NCI-H524 (cell line): ENCODE measurements around the gene CALML3.
"Not testable (repeated sequence)": the region's sequence is repeated elsewhere in the genome, so short reads cannot be mapped to it uniquely, and the experiment has no call there.

Experiments
- DNase-seq, 2 experiments: peaks; one replicate each; lab custom pipeline; 2025; lab: John Stamatoyannopoulos, UW

CALML3 gene

GRCh38 chr10:5524641-5525560, at the start of gene CALML3:
CALML3 (plus strand) TSS chr10:5524961; CDS start chr10:5525086, 125 bp downstream.
- no peak for DNase-seq

- DNase-seq = not testable (repeated sequence)
Measured at GRCh38 chr10:5475088-5475487, 49.7 kb upstream of the CALML3 start.

- DNase-seq = not testable (repeated sequence)
Measured at GRCh38 chr10:5475974-5476807, 48.6 kb upstream of the CALML3 start.

GRCh38 chr10:5476918-5477525, 47.7 kb upstream of the CALML3 start:
- no peak for DNase-seq

- DNase-seq = no peak
Measured at GRCh38 chr10:5477948-5478693, 46.6 kb upstream of the CALML3 start.

DNA sequence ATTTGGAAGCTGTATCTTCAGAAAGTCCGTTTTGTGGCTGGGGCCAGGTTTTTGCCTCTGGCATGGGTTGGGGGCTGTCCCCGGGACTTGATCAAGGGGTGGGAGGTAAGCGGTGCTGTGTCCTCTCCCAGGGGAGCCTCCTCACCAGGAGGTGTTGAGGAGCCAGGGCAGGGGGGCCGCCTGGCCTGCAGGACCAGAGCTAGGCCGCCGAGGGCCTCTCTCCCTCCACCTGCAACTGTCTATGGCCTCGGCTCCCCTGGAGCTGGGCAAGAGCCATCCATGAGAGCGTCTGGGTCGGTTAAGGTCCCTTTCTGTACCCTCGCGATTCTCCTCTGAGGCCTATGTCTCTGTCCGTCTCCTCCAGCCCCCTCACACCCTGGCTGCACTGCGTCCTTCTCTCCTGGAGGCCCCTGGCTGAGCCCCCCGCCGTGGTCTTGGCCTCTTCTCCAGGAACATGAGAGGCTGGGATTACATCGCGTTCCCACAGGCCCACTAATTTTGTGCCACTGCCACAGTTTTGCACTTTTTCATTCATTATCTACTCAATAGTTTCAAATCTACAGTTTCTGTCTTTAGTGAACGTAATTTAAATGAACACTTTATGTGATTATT, 46.0 kb upstream of the CALML3 start:
- DNase-seq = no peak

DNA sequence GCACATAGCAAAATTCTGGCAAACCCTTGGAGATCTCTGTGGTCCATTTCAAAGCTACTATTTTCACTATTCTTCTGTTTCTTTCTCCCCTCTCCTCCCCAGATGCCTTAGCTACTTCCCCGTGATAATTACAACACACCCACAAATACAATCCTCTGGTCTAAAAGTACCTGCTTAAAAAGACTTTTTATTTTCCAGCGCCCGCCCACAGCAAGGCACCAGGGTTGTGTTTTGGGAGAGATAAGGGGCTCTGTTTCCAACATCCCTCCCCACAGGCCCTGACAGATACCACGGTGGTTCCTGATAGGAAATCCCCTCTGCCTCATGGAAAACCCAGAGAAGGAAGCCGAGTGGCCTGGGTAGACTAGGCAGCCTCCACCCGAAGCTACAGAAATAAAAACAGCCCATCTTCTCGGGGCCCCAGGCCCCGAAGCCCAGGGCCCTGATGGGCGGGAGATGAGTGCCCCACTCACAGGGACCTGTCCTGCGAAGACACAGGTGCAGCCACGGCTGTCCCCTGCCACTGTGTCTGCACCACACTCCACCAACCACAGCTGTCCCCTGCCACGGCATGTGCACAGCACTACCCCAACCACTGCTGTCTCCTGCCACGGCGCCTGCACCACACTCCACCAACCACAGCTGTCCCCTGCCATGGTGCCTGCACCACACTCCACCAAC, 45.1 kb upstream of the CALML3 start:
- no peak for DNase-seq

DNA sequence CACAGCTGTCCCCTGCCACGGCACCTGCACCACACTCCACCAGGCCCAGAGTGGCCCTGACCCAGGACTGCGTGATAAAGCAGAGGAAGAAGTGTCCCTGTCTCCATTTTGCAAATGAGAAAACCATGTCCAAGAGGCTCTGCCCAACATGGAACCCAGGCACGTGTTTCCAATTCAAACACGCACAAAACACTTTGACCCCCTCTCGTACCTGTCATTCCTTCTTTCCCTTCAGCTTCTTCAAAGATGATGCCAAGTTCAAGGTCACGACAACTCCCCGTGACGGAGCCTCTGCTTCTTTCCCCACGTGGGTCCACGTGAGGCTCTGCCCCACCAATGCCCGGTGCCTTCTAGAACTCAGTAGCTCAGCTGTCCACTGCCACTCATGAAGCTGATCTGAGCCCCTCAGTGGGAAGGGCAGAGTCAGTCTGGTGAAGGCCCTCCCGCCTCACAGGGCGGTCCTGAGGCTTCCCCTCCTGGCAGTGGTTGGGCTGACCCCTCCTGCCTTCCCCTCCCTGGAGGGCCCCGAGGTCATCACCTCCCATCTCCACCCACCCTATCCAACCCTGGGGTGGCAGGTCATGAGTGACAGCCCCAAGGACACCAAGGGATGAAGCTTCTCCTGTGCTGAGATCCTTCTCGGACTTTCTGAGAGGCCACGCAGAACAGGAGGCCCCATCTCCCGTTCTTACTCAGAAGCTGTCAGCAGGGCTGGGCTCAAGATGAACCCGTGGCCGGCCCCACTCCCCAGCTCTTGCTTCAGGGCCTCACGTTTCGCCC, 44.4 kb upstream of the CALML3 start:
- DNase-seq = no peak

DNA sequence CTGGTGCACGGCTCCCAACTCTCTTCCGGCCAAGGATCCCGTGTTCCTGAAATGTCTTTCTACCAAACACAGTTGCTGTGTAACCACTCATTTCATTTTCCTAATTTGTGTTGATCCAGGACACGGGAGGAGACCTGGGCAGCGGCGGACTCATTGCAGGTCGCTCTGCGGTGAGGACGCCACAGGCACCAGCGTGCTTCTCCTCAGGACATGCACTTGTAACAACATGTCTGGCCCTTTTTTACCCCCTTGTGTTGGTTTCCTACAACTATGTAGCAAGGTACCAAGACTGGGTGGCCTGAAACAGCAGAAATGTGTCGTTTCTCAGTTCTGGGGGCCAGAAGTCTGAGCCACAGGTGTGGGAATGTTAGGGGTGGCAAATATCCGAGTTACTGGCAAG, 43.6 kb upstream of the CALML3 start:
- DNase-seq = no peak

GRCh38 chr10:5482016-5482415, 42.7 kb upstream of the CALML3 start:
- no peak for DNase-seq

DNA sequence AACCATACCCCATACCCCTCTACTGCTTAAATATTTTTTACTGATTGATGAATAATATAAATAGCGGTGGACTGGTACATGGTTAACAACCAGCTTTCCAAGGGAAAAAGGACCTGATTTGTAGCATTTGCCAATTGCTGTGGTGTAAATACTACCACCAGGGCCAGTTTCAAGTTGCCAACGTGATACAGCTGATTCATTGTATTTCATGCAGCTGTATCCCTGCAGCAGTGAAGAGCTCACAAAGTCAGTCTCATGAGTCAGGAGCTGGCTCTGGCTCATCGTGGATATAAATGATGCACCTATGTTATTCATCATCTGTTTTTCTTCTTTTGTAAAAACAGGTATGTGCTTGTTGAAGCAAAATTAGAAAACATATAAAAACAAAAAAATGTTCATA, 40.6 kb upstream of the CALML3 start:
- no peak for DNase-seq

DNA sequence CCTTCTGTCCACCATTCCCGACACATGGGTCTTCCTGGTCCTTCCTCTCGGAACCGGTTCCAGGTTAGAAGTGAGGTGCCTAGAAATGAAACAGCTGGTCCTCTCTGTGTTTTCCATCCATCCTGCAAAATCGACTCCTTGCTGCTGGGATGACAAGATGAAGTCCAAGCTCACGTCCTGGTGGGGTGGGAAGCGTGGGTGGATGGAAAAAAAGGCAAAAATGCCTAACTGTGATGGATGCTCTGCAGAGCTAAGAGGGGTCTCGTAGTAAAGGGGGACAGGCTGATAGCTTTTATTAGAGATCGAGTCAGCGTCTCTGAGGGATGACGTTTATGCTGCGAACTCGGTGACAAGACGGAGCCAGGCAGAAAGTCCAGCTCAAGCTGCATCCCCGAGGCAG, 39.5 kb upstream of the CALML3 start:
- no peak for DNase-seq

DNA sequence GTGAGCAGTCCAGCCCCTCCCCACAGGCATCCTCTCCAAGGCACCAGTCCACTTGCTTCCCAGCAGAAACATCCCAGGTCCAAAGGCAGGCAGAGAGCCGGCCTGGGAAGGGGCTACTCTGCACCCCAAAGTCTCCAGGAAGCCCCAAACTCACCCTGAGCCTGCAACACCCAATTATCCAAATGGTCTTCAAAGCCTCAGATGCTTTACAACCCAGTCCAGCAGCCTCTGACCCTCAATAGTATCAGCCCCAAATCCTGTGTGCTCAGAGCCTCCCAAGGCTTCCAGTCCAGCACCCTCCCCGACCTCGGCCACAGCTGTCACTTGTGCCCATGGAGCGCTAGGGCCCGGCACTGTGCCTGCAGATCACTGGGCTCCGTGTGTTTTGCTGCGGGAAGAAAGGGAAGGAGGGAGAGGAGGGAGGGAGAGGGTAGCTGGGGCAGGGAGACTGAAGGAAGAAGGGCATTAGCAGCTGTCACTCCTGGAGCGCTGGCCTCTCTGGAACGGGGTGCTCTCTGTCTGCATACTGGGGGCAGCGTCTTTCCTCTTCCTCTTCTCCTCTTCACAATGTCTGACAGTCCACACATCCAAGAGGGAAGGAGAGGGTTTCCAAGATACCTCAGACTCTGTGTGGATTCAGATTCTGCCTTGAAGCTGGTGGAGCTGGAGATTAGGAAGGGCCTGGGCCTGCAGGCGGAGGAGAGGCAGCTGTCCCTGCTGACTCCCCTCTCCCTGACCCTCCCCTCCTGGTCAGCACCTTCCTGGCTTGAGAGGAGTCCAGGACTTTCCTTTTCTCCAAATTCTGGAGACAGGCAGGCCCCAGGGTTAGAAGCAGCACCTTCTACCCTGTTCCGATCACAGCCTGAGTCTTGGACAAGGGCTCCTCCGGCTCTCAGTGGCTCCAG, 38.6 kb upstream of the CALML3 start:
- no peak for DNase-seq

- DNase-seq = no peak
Measured at GRCh38 chr10:5486853-5487235, 37.9 kb upstream of the CALML3 start.

DNA sequence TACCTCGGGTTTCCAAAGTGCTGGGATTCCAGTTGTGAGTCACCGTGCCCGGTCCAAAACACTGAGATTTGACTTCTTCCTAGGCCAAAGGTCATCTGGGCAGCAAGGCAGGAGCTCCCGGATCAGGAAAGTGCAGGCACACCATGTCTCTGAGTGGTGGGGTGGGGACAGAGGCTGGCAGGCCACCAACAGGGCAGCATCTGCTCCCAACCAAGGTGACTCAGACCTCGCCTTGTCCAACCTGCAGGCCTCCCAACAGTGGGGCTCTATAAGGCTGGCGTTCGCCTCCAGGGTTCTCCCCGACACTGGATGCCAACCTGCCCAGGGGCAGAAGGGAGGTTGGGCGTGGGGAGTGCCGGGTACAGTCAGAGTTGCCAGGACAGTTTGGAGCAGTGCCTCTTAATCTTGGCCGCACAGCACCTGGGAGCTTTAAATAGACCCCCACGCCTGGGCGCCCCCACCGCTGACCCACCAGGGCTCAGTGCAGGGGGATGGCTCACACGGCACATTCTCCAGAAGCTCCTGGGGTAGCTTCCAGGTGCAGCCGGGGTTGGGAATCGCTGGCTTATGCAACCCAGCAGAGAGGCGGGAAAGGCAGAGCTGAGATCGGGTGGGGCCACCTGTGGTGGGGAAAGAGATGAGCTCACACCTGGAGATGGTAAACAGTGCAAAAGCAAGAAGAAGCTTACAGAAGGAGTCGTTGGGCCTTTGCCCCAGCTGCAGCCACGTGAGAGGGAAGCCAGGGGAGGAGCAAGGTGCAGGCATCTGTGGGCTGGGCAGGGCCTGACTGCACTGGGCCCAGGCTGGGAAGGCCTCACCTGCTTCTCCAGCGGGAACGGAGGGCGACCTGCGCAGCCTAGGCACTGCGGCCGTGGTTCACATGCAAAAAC, 36.2 kb upstream of the CALML3 start:
- DNase-seq = no peak

DNA sequence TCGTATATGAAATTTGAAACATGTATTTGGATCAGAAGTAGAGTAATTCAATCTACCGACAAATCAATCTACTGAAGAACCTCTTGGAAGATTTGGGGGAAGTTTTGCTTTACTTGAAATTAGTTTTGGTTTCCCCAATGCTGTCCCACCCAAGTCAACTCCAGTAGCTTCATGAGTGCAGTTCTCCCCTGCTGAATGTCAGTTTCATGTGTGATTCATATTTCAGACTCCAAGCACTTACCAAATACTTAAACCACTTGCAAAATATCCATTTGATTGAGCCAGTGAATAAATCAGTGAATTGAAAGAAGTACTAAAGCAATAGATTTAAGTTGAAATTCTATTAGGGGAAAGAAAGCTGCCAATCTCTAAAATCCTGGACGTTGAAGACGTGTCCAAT, 34.7 kb upstream of the CALML3 start:
- DNase-seq = no peak

- DNase-seq = no peak
Measured at GRCh38 chr10:5490698-5491464, 33.9 kb upstream of the CALML3 start.
